ENCODE measurements around the gene TUT7. TPM values are rescaled to one million over a fixed set of nuclear protein-coding genes. Genes with fewer than 3 reads are reported as not detected.

The TUT7 gene
- total RNA-seq, 1 donor from 2014 or later: 41.9 TPM

Other genes with a start within 250 kb of the TUT7 start
- gene C9orf153, start 94.8 kb downstream of the TUT7 start, total RNA-seq: 0.34 and 0.41 TPM in 2 replicates
- gene ISCA1, start 71.9 kb downstream of the TUT7 start, total RNA-seq: 28.5 and 28.9 TPM in 2 replicates